Endothelial cell of umbilical vein (primary cell): ENCODE data around the gene ZP2. TPM values are rescaled to one million over a fixed set of nuclear protein-coding genes. Genes with fewer than 3 reads are reported as not detected.

Source experiments
- BruUV-seq: library from RNA; stranded (reverse); fragments of 400-500 nt; replicated peaks from 2 replicates; lab custom pipeline; 2021; lab: Mats Ljungman, UMichigan
- CTCF ChIA-PET: fragments of 300-600, 350-600 bp; sonication (Branson Sonifier 250); formaldehyde crosslinking; loops from one replicate; lab custom pipeline; 2021; ENCODE audit warnings: antibody characterized with exemption, inconsistent platforms; lab: Charles Lee
- POLR2A ChIA-PET: fragments of 300-600, 350-600 bp; sonication (Branson Sonifier 250); formaldehyde crosslinking; loops from one replicate; lab custom pipeline; 2021; ENCODE audit warnings: antibody characterized with exemption, inconsistent platforms; lab: Charles Lee
- DNase-seq: peaks from one replicate; pipeline ENCODE4 v3.0.0-alpha.2; 2011; ENCODE audit warnings: low read depth, low spot score
- FAIRE-seq: peaks from 2 replicates; lab custom pipeline; 2011; peaks lifted over from hg19 to GRCh38; lab: Jason Lieb, UNC
- H2AFZ ChIP-seq: 2 replicates; pipeline ENCODE4 v1.6.0; 2012; ENCODE audit warnings: low read depth, low read length, control low read depth, inconsistent platforms
- H3K27ac ChIP-seq: 2 replicates; pipeline ENCODE4 v1.5.1; 2011; ENCODE audit warnings: low read depth, mild to moderate bottlenecking, control low read depth, low read length, moderate library complexity; ENCODE audit not compliant: insufficient read depth
- H3K27me3 ChIP-seq, 2 experiments: 2 replicates each; pipeline versions ENCODE4 v1.6.0 to v1.6.1; 2011; ENCODE audit warnings: low read length in 2 of 2, mixed read lengths in 1 of 2; ENCODE audit not compliant: control insufficient read depth in 2 of 2, insufficient read depth in 2 of 2
- H3K36me3 ChIP-seq, 2 experiments: 2 replicates in 1 of 2; 3 replicates in 1 of 2; pipeline ENCODE4 v1.5.1; 2011; ENCODE audit warnings: low read length in 2 of 2, mild to moderate bottlenecking in 1 of 2, moderate library complexity in 1 of 2; ENCODE audit not compliant: control insufficient read depth in 2 of 2, insufficient read depth in 2 of 2; ENCODE audit errors: extremely low read depth in 1 of 2
- H3K4me1 ChIP-seq: 3 replicates; pipeline ENCODE4 v1.5.1; 2011; ENCODE audit warnings: mild to moderate bottlenecking, low read length; ENCODE audit not compliant: control insufficient read depth, insufficient read depth; ENCODE audit errors: extremely low read depth
- H3K4me2 ChIP-seq: 2 replicates; pipeline ENCODE4 v1.6.1; 2011; ENCODE audit warnings: low read length, control low read depth, mixed read lengths; ENCODE audit not compliant: insufficient read depth
- H3K4me3 ChIP-seq, 3 experiments: fragments of 200-600 bp in 1 of 3; sonication (generic), shearing (Covaris generic) in 1 of 3; replicated peaks in 1 of 3; 2 replicates each; pipeline ENCODE4 v1.5.1; 2011 to 2016; ENCODE audit warnings: control low read depth in 3 of 3, low read length in 3 of 3, mild to moderate bottlenecking in 2 of 3, inconsistent platforms in 1 of 3, low read depth in 1 of 3, moderate library complexity in 1 of 3; ENCODE audit not compliant: insufficient read depth in 1 of 3
- H3K79me2 ChIP-seq: 2 replicates; pipeline ENCODE4 v1.6.0; 2012; ENCODE audit warnings: low read length, inconsistent platforms; ENCODE audit not compliant: control insufficient read depth, insufficient read depth
- H3K9ac ChIP-seq: replicated peaks from 2 replicates; pipeline ENCODE3; 2011; ENCODE audit warnings: low read length, control low read depth; ENCODE audit not compliant: insufficient read depth; ENCODE audit errors: extremely low read depth
- H3K9me1 ChIP-seq: replicated peaks from 3 replicates; pipeline ENCODE4 v1.6.0; 2011; ENCODE audit warnings: mild to moderate bottlenecking, low read length; ENCODE audit not compliant: control insufficient read depth, insufficient read depth; ENCODE audit errors: extremely low read depth
- H3K9me3 ChIP-seq: replicated peaks from 2 replicates; pipeline ENCODE4 v1.5.1; 2012; ENCODE audit warnings: low read length, inconsistent platforms; ENCODE audit not compliant: control insufficient read depth, insufficient read depth
- H4K20me1 ChIP-seq: replicated peaks from 2 replicates; pipeline ENCODE3; 2011; ENCODE audit warnings: mild to moderate bottlenecking, low read length; ENCODE audit not compliant: control insufficient read depth, insufficient read depth; ENCODE audit errors: extremely low read depth
- EZH2 ChIP-seq: IDR thresholded peaks from 2 replicates; pipeline ENCODE4 v1.6.1; 2012; ENCODE audit warnings: borderline replicate concordance, low read depth, mild to moderate bottlenecking, moderate library complexity, low read length, inconsistent platforms; ENCODE audit not compliant: severe bottlenecking
- FOS ChIP-seq: IDR thresholded peaks from 2 replicates; pipeline ENCODE4 v1.6.1; 2011; ENCODE audit warnings: mild to moderate bottlenecking, low read length, moderate library complexity, borderline replicate concordance; ENCODE audit not compliant: insufficient read depth
- GATA2 ChIP-seq: IDR thresholded peaks from 2 replicates; pipeline ENCODE4 v1.7.0; 2011; ENCODE audit warnings: low read depth, mild to moderate bottlenecking, moderate library complexity, mixed read lengths, low read length; ENCODE audit not compliant: insufficient read length, insufficient read depth
- JUN ChIP-seq: IDR thresholded peaks from 2 replicates; pipeline ENCODE4 v1.6.1; 2011; ENCODE audit warnings: borderline replicate concordance, low read depth; ENCODE audit not compliant: insufficient read length, insufficient read depth
- MYC ChIP-seq: IDR thresholded peaks from one replicate; pipeline ENCODE4 v1.6.1; 2011; ENCODE audit warnings: mild to moderate bottlenecking, low read depth, low read length
- POLR2A ChIP-seq: IDR thresholded peaks from 2 replicates; pipeline ENCODE4 v1.6.1; 2012; ENCODE audit warnings: low read depth, mild to moderate bottlenecking, control low read depth, low read length
- POLR2AphosphoS5 ChIP-seq: IDR thresholded peaks from 2 replicates; pipeline ENCODE4 v1.6.1; 2012; ENCODE audit warnings: low read depth, mild to moderate bottlenecking, control low read depth, low read length, moderate library complexity; ENCODE audit not compliant: insufficient read depth
- dilution Hi-C: fragments of 300-500 bp; cut with MboI; formaldehyde crosslinking; loops from one replicate; pipeline ENCODE4 v1.15.0; 2019; ENCODE audit warnings: low sequenced_read_pairs; ENCODE audit not compliant: extremely low pct_ligation_motif_present
- intact Hi-C: fragments of 100-400 bp; cut with micrococcal nuclease; formaldehyde crosslinking; loops from one replicate; pipeline ENCODE4 v1.10.0; 2022
- polyA plus RNA-seq, 4 experiments: library from polyadenylated mRNA; depleted of rRNA in 3 of 4; stranded (reverse) in 3 of 4; unstranded in 1 of 4; fragments of >200 nt; gene quantifications; 2 replicates each; pipeline versions ENCODE4 v1.2.1 to v1.2.3, GENCODE V29; 2011 to 2012; ENCODE audit warnings: missing spikeins in 1 of 4
- total RNA-seq: library from RNA; stranded (reverse); gene quantifications from 2 replicates; pipeline ENCODE4 v1.2.3, GENCODE V29; 2021
- TF ChIP-seq, protein P1 (sequence below), 2 donors: IDR thresholded peaks; 1 replicate in 1 of 2; 2 replicates in 1 of 2; pipeline ENCODE4 v1.5.1; 2011; ENCODE audit warnings: low read length in 2 of 2, mild to moderate bottlenecking in 2 of 2, moderate library complexity in 2 of 2, control low read depth in 1 of 2, inconsistent platforms in 1 of 2, low read depth in 1 of 2; ENCODE audit not compliant: insufficient read depth in 1 of 2; ENCODE audit errors: extremely low read depth in 1 of 2
- TF ChIP-seq, protein P2 (sequence below): IDR thresholded peaks from 2 replicates; pipeline ENCODE4 v1.6.1; 2011; ENCODE audit not compliant: insufficient read depth, insufficient read length

The ZP2 gene
- total and polyA plus RNA-seq, 2 donors (not counting 3 experiments of a cell fraction or from before 2014, with no cell fraction given), result not detected

DNA sequence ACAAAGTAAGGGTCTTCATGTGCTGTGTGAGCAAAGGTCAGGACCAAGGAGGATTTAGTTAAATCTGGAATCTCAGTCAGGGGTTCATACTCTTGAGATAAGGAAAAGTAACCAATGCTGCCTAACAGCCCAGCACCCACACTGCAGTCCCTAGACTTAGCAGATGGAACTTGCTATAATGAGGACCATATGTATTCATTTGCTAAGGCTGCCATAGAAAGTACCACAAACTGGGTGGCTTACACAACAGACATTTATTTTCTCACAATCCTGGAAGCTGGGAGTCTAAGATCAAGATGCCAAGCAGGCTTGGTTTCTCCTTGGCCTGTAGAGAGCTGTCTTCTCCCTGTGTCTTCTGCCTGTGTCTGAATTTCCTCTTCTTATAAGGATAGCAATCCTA, 20.8 kb downstream of the ZP2 start:
- dilution Hi-C loops (no loop called here), intact Hi-C loops (no loop called here)
- BruUV-seq, result no TSS peak
- Histone ChIP-seq H3K27me3 (peaks cover 10 to 12% of the 10 kb centered on the region in 2 experiments), H3K27ac (no peak overlapping the region), H3K9me1 (no peaks in the 10 kb centered on the region), H2AFZ (no peak overlapping the region), H3K4me3 (no peak overlapping the region), H4K20me1 (no peaks in the 10 kb centered on the region), H3K36me3 (no peaks in the 10 kb centered on the region), H3K9ac (no peak overlapping the region), H3K4me2 (no peak overlapping the region), H3K9me3 (no peaks in the 10 kb centered on the region), H3K79me2 (no peaks in the 10 kb centered on the region), H3K4me1 (peaks cover 11% of the 10 kb centered on the region)
- ChIA-PET CTCF (interaction anchor here (5.8 kb wide), 1 partner anchor 111 kb away, joined by 132 read pairs; no protein-coding TSS in a partner anchor), POLR2A (no interaction called here)
- FAIRE-seq, result no peak
- no peak for DNase-seq
- TF ChIP-seq POLR2AphosphoS5, result no peak

DNA sequence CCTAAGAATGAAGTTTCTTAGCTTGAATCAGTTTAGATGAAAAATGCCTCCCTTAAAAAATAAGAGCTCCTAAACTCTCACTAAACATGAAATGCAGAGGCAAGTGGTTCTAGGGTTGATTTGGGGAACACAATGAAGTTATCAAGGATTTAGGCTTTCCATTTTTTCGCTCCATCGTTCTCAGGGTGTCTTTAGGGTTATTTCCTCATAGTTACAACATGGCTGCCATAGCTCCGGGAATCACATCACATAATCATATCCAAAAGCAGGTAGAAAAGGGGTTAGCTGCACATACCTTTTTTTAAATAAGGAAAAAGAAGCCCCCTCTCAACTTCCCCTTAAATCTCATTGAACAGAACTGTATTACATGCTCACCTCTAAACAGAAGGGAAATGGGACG, 21.4 kb downstream of the ZP2 start:
- H3K79me2 ChIP-seq, result no peaks in the 10 kb centered on the region
- FAIRE-seq, result no peak
- H4K20me1 ChIP-seq, result no peaks in the 10 kb centered on the region

More for the DNA sequence above, 21.4 kb downstream of the ZP2 start:
- Histone ChIP-seq H3K9me3 (no peaks in the 10 kb centered on the region), H3K27ac (no peak overlapping the region), H3K36me3 (no peaks in the 10 kb centered on the region), H3K9me1 (no peaks in the 10 kb centered on the region), H2AFZ (no peak overlapping the region), H3K27me3 (peaks cover 10 to 11% of the 10 kb centered on the region in 2 experiments), H3K4me2 (no peak overlapping the region), H3K4me3 (no peak overlapping the region), H3K4me1 (peaks cover 11% of the 10 kb centered on the region), H3K9ac (no peak overlapping the region)
- intact Hi-C loops, result no loop called here
- TF ChIP-seq FOS (no peak), JUN (no peak), POLR2A (no peak), EZH2 (no peak), GATA2 (no peak), POLR2AphosphoS5 (no peak), MYC (no peak)
- TF ChIP-seq, protein P1, sequence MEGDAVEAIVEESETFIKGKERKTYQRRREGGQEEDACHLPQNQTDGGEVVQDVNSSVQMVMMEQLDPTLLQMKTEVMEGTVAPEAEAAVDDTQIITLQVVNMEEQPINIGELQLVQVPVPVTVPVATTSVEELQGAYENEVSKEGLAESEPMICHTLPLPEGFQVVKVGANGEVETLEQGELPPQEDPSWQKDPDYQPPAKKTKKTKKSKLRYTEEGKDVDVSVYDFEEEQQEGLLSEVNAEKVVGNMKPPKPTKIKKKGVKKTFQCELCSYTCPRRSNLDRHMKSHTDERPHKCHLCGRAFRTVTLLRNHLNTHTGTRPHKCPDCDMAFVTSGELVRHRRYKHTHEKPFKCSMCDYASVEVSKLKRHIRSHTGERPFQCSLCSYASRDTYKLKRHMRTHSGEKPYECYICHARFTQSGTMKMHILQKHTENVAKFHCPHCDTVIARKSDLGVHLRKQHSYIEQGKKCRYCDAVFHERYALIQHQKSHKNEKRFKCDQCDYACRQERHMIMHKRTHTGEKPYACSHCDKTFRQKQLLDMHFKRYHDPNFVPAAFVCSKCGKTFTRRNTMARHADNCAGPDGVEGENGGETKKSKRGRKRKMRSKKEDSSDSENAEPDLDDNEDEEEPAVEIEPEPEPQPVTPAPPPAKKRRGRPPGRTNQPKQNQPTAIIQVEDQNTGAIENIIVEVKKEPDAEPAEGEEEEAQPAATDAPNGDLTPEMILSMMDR (IDR thresholded peaks at IDR 0.05; ENCODE audit: extremely low read depth in 1 of 2, insufficient read depth in 1 of 2, low read depth in 1 of 2, low read length in 2 of 2), result no peak
- TF ChIP-seq, protein P2, sequence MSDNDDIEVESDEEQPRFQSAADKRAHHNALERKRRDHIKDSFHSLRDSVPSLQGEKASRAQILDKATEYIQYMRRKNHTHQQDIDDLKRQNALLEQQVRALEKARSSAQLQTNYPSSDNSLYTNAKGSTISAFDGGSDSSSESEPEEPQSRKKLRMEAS, result no peak
- ChIA-PET POLR2A (no interaction called here), CTCF (interaction anchor here (1.6 to 5.8 kb wide), 7 partner anchors 10 to 1131 kb away, joined by 6 to 132 read pairs (median 14); partner anchors contain the start of genes CRYM and LDAF1)
- BruUV-seq, result no TSS peak
- dilution Hi-C loops, result no loop called here
- no peak for DNase-seq
